HepG2 (cell line): Measurements from ENCODE around the gene RPS27A. TPM values are rescaled to one million over a fixed set of nuclear protein-coding genes. Genes with fewer than 3 reads are reported as not detected.

Experiments
- BHLHE40 ChIP-seq: IDR thresholded peaks from 2 replicates; pipeline ENCODE4 v1.6.1; 2011; ENCODE audit warnings: low read length, improper control_type of control experiment
- CC2D1A ChIP-seq: sonication (generic); formaldehyde crosslinking; IDR thresholded peaks from 2 replicates; pipeline ENCODE4 v1.8.1; 2023; ENCODE audit warnings: mild to moderate bottlenecking, missing genetic modification reagents
- EED ChIP-seq: sonication (generic); formaldehyde crosslinking; IDR thresholded peaks from 2 replicates; pipeline ENCODE4 v1.5.0; 2020; ENCODE audit warnings: mild to moderate bottlenecking, missing genetic modification reagents
- FOXA1 ChIP-seq, 2 experiments: fragments of 450-650 bp in 1 of 2; sonication (generic) in 1 of 2; formaldehyde crosslinking in 1 of 2; IDR thresholded peaks; 2 replicates each; pipeline versions ENCODE4 v1.4.0 to v1.6.1; 2016 to 2020; ENCODE audit warnings: missing genetic modification reagents in 1 of 2
- FOXK1 ChIP-seq: sonication (generic); formaldehyde crosslinking; IDR thresholded peaks from 2 replicates; pipeline ENCODE4 v1.4.0; 2020; ENCODE audit warnings: low read depth, missing genetic modification reagents, borderline replicate concordance
- GPN1 ChIP-seq: sonication (generic); formaldehyde crosslinking; IDR thresholded peaks from 2 replicates; pipeline ENCODE4 v1.5.1; 2020; ENCODE audit warnings: missing genetic modification reagents, borderline replicate concordance
- KDM5A ChIP-seq: fragments of 200-600 bp; sonication (generic); IDR thresholded peaks from 2 replicates; pipeline ENCODE4 v1.7.0; 2018; ENCODE audit warnings: antibody characterized with exemption, mild to moderate bottlenecking, low read length, borderline replicate concordance
- MYNN ChIP-seq: sonication (generic); formaldehyde crosslinking; IDR thresholded peaks from 2 replicates; pipeline ENCODE4 v1.4.0; 2020; ENCODE audit warnings: mild to moderate bottlenecking, low read depth, missing genetic modification reagents
- NCOA2 ChIP-seq: sonication (generic); formaldehyde crosslinking; IDR thresholded peaks from 2 replicates; pipeline ENCODE4 v1.8.0; 2022; ENCODE audit warnings: inconsistent platforms
- NPAS2 ChIP-seq: sonication (generic); formaldehyde crosslinking; IDR thresholded peaks from 2 replicates; pipeline ENCODE4 v1.8.0; 2022; ENCODE audit warnings: mild to moderate bottlenecking, missing genetic modification reagents, borderline replicate concordance
- RBM22 ChIP-seq: fragments of 200-400 bp; formaldehyde crosslinking; optimal IDR thresholded peaks from 2 replicates; pipeline ENCODE3; 2017; ENCODE audit warnings: mild to moderate bottlenecking, low read length, moderate library complexity
- RFXAP ChIP-seq: sonication (generic); formaldehyde crosslinking; IDR thresholded peaks from 2 replicates; pipeline ENCODE4 v1.4.0; 2020; ENCODE audit warnings: missing genetic modification reagents, borderline replicate concordance
- TOE1 ChIP-seq: sonication (generic); formaldehyde crosslinking; IDR thresholded peaks from 2 replicates; pipeline ENCODE4 v1.4.0; 2020; ENCODE audit warnings: mild to moderate bottlenecking, missing genetic modification reagents
- ZFP36L2 ChIP-seq: sonication (generic); formaldehyde crosslinking; IDR thresholded peaks from 2 replicates; pipeline ENCODE4 v1.4.0; 2020; ENCODE audit warnings: missing genetic modification reagents
- ZNF234 ChIP-seq: sonication (generic); formaldehyde crosslinking; conservative IDR thresholded peaks from 2 replicates; pipeline ENCODE4 v1.5.1; 2020; ENCODE audit warnings: mild to moderate bottlenecking, missing genetic modification reagents
- polyA plus RNA-seq, 8 experiments: library from polyadenylated mRNA; depleted of rRNA in 3 of 8; stranded (reverse) in 7 of 8; unstranded in 1 of 8; fragments of >200 nt; fragmentation: Illumina TruSeq in 4 of 8; extraction: Trizol in 4 of 8; gene quantifications; 2 replicates each; pipeline versions ENCODE4 v1.2.1 to v1.2.3, GENCODE V29; 2011 to 2016; ENCODE audit warnings: low read depth in 4 of 8, missing spikeins in 1 of 8, mixed read lengths in 1 of 8; ENCODE audit not compliant: insufficient read depth in 1 of 8
- total RNA-seq, 5 experiments: library from RNA; depleted of rRNA; stranded (reverse); fragments of >200 nt; fragmentation: Illumina TruSeq; extraction: Trizol; gene quantifications; 2 replicates each; pipeline ENCODE4 v1.2.3, GENCODE V29; 2016; ENCODE audit warnings: low read depth in 1 of 5
- TF ChIP-seq, protein P1 (sequence below): sonication (generic); formaldehyde crosslinking; IDR thresholded peaks from 2 replicates; pipeline ENCODE4; 2020; ENCODE audit warnings: missing genetic modification reagents, mild to moderate bottlenecking, borderline replicate concordance
- TF ChIP-seq, protein P2 (sequence below): sonication (generic); formaldehyde crosslinking; IDR thresholded peaks from 2 replicates; pipeline ENCODE4 v1.4.0; 2020; ENCODE audit warnings: missing genetic modification reagents
- TF ChIP-seq, protein P3 (sequence below): sonication (generic); formaldehyde crosslinking; IDR thresholded peaks from 2 replicates; pipeline ENCODE4 v1.8.0; 2022; ENCODE audit warnings: missing genetic modification reagents, mild to moderate bottlenecking, borderline replicate concordance
- TF ChIP-seq, protein P4 (sequence below): IDR thresholded peaks from 2 replicates; pipeline ENCODE4 v1.6.1; 2012; ENCODE audit warnings: low read depth, low read length, improper control_type of control experiment

Gene RPS27A
- total and polyA plus RNA-seq, 2 of the 13 experiments (the other 11 are each of a cell fraction or from before 2014, with no cell fraction given), result 2,779 to 3,269 TPM

DNA sequence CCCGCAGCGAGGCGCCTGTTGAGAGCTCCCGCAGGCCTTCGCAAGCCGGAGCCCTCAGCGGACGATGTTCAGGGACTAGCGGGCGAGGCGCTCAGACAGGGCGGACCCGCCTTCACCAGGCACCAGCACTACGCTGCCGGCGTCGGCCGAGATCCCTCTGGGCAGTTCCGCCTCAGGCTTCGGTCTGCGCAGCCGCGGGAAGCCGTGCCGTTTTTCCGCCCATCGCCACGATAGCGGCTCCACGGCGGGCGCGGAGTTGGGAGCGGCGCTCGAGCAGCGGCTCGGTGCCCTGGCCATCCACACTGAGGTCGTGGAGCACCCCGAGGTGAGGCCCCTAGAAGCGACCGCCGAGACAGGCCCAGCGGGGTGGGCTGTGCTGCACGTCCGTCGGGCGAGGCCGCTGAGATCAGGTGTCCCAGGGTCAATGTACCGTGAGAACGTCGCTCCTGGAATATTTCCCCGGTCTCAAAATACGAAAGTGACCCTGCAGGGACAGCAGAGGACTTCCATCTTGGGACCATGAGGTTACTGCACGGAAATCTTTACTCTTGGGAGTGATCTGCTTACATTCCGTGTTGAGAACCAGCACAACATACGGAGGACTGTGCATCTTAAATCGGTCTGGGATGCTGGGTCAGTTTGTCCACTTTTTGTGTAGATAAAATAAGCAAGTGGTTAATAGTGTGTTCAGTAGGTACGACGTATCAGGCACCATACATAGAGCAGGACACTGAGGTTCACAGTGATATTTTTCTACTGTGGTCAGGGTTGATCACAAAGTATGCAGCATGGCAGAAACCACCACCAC, 49.8 kb downstream of the RPS27A start (continued):
- TF ChIP-seq GPN1 (peak; percentile 92; the same call in 1 of the 2 replicates), NPAS2 (CRISPR knock-in tag) (no peak), MYNN (peak; percentile 96), KDM5A (peak; percentile 50; the same call in 1 of the 2 replicates), RFXAP (CRISPR knock-in tag) (0 out of 2 replicates have a peak, but pooled peaks have one; percentile 41), FOXA1 (IDR thresholded peaks at IDR 0.05) (no peak), FOXA1 (CRISPR knock-in tag; IDR thresholded peaks at IDR 0.05) (peak; percentile 63), NCOA2 (CRISPR knock-in tag) (peak; percentile 74), CC2D1A (0 out of 2 replicates have a peak, but pooled peaks have one; percentile 42), ZFP36L2 (CRISPR knock-in tag) (0 out of 2 replicates have a peak, but pooled peaks have one; percentile 65), RBM22 (peak; percentile 79), ZNF234 (CRISPR knock-in tag) (peak; percentile 58; the same call in 1 of the 2 replicates), BHLHE40 (peak; percentile 7; the same call in 1 of the 2 replicates), FOXK1 (no peak), EED (CRISPR knock-in tag) (no peak; the same call in 1 of the 2 replicates), TOE1 (CRISPR knock-in tag) (0 out of 2 replicates have a peak, but pooled peaks have one; percentile 46)
- TF ChIP-seq, protein P1, sequence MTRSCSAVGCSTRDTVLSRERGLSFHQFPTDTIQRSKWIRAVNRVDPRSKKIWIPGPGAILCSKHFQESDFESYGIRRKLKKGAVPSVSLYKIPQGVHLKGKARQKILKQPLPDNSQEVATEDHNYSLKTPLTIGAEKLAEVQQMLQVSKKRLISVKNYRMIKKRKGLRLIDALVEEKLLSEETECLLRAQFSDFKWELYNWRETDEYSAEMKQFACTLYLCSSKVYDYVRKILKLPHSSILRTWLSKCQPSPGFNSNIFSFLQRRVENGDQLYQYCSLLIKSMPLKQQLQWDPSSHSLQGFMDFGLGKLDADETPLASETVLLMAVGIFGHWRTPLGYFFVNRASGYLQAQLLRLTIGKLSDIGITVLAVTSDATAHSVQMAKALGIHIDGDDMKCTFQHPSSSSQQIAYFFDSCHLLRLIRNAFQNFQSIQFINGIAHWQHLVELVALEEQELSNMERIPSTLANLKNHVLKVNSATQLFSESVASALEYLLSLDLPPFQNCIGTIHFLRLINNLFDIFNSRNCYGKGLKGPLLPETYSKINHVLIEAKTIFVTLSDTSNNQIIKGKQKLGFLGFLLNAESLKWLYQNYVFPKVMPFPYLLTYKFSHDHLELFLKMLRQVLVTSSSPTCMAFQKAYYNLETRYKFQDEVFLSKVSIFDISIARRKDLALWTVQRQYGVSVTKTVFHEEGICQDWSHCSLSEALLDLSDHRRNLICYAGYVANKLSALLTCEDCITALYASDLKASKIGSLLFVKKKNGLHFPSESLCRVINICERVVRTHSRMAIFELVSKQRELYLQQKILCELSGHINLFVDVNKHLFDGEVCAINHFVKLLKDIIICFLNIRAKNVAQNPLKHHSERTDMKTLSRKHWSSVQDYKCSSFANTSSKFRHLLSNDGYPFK (CRISPR knock-in tag), result peak; percentile 84
- TF ChIP-seq, protein P2, sequence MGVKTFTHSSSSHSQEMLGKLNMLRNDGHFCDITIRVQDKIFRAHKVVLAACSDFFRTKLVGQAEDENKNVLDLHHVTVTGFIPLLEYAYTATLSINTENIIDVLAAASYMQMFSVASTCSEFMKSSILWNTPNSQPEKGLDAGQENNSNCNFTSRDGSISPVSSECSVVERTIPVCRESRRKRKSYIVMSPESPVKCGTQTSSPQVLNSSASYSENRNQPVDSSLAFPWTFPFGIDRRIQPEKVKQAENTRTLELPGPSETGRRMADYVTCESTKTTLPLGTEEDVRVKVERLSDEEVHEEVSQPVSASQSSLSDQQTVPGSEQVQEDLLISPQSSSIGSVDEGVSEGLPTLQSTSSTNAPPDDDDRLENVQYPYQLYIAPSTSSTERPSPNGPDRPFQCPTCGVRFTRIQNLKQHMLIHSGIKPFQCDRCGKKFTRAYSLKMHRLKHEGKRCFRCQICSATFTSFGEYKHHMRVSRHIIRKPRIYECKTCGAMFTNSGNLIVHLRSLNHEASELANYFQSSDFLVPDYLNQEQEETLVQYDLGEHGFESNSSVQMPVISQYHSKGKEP, result peak; percentile 92; the same call in 1 of the 2 replicates
- TF ChIP-seq, protein P3, sequence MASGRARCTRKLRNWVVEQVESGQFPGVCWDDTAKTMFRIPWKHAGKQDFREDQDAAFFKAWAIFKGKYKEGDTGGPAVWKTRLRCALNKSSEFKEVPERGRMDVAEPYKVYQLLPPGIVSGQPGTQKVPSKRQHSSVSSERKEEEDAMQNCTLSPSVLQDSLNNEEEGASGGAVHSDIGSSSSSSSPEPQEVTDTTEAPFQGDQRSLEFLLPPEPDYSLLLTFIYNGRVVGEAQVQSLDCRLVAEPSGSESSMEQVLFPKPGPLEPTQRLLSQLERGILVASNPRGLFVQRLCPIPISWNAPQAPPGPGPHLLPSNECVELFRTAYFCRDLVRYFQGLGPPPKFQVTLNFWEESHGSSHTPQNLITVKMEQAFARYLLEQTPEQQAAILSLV (CRISPR knock-in tag), result peak; percentile 94
- TF ChIP-seq, protein P4, sequence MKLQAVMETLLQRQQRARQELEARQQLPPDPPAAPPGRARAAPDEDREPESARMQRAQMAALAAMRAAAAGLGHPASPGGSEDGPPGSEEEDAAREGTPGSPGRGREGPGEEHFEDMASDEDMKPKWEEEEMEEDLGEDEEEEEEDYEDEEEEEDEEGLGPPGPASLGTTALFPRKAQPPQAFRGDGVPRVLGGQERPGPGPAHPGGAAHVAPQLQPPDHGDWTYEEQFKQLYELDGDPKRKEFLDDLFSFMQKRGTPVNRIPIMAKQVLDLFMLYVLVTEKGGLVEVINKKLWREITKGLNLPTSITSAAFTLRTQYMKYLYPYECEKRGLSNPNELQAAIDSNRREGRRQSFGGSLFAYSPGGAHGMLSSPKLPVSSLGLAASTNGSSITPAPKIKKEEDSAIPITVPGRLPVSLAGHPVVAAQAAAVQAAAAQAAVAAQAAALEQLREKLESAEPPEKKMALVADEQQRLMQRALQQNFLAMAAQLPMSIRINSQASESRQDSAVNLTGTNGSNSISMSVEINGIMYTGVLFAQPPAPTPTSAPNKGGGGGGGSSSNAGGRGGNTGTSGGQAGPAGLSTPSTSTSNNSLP, result no peak
